Endodermal cell (in vitro differentiated cells): ENCODE data around the gene CHD5. TPM values are rescaled to one million over a fixed set of nuclear protein-coding genes. Genes with fewer than 3 reads are reported as not detected.

ENCODE experiments used
- DNase-seq: peaks from one replicate; pipeline ENCODE4 v3.0.0-alpha.2; 2017
- H3K27ac ChIP-seq: 2 replicates; pipeline ENCODE4 v1.5.1; 2013; ENCODE audit warnings: mild to moderate bottlenecking, low read depth, low read length, moderate library complexity
- H3K27me3 ChIP-seq: 2 replicates; pipeline ENCODE4 v1.6.1; 2013; ENCODE audit warnings: mild to moderate bottlenecking, low read length, moderate library complexity; ENCODE audit not compliant: insufficient read depth, control insufficient read depth, poor library complexity, severe bottlenecking
- H3K36me3 ChIP-seq: 2 replicates; pipeline ENCODE4 v1.7.0; 2013; ENCODE audit warnings: mild to moderate bottlenecking, low read length, moderate library complexity; ENCODE audit not compliant: control insufficient read depth, insufficient read depth
- H3K4me1 ChIP-seq: one replicate; pipeline ENCODE4 v1.7.0; 2013; ENCODE audit warnings: low read length; ENCODE audit not compliant: control insufficient read depth, insufficient read depth
- H3K4me3 ChIP-seq: 2 replicates; pipeline ENCODE4 v1.5.1; 2013; ENCODE audit warnings: mild to moderate bottlenecking, low read length, moderate library complexity
- H3K9ac ChIP-seq: 2 replicates; pipeline ENCODE4 v1.6.1; 2013; ENCODE audit warnings: mild to moderate bottlenecking, low read length, moderate library complexity; ENCODE audit not compliant: poor library complexity, severe bottlenecking; ENCODE audit errors: extremely low read depth
- H3K9me3 ChIP-seq: 2 replicates; pipeline ENCODE4 v1.6.1; 2013; ENCODE audit warnings: mild to moderate bottlenecking, low read length, moderate library complexity; ENCODE audit not compliant: control insufficient read depth
- H3K27ac Mint-ChIP-seq: 2 replicates; pipeline ENCODE4 v1.8.0; 2020; ENCODE audit warnings: mixed read lengths
- H3K27me3 Mint-ChIP-seq: 2 replicates; pipeline ENCODE4 v1.8.0; 2021; ENCODE audit warnings: mild to moderate bottlenecking, mixed read lengths; ENCODE audit not compliant: insufficient read depth
- H3K36me3 Mint-ChIP-seq: 2 replicates; pipeline ENCODE4 v1.8.0; 2020; ENCODE audit warnings: low read depth, mixed read lengths
- H3K4me1 Mint-ChIP-seq: 2 replicates; pipeline ENCODE4 v1.8.0; 2020; ENCODE audit warnings: mixed read lengths
- H3K4me3 Mint-ChIP-seq: 2 replicates; pipeline ENCODE4 v1.8.0; 2020; ENCODE audit warnings: mild to moderate bottlenecking, moderate library complexity, mixed read lengths
- H3K9me3 Mint-ChIP-seq: 2 replicates; pipeline ENCODE4 v1.8.0; 2020; ENCODE audit warnings: mild to moderate bottlenecking, mixed read lengths
- CTCF ChIP-seq: fragments of 200-600 bp; sonication (generic); conservative IDR thresholded peaks from 2 replicates; pipeline ENCODE4 v1.5.0; 2021; ENCODE audit warnings: antibody characterized with exemption, mild to moderate bottlenecking
- WGBS, 2 experiments: methylation state at CpG; one replicate each; pipeline versions ENCODE4 v1.1.5 to v1.1.7; 2013; ENCODE audit warnings: missing lambda C conversion rate in 2 of 2, mixed read lengths in 1 of 2; ENCODE audit not compliant: insufficient coverage in 1 of 2, insufficient read length in 1 of 2; 5-methylcytosine and 5-hydroxymethylcytosine counted together
- total RNA-seq, 2 donors: library from RNA; stranded (reverse); fragmentation: NEBNext Ultra II Directional in 1 of 2; extraction: Animal tissue kit (Norgen Biotek cat#: 25700) in 1 of 2; gene quantifications; 2 replicates in 1 of 2; 3 replicates in 1 of 2; pipeline ENCODE4 v1.2.1, GENCODE V29; 2021

Gene CHD5
- total RNA-seq, 2 donors from 2014 or later: 0.40 to 0.69 TPM

- no peak for TF ChIP-seq CTCF
- no peaks in the 10 kb centered on the region for H3K36me3 ChIP-seq
- no peaks in the 10 kb centered on the region for H3K9me3 ChIP-seq
- Mint-ChIP-seq H3K9me3 (no peaks in the 10 kb centered on the region), H3K4me3 (no peak overlapping the region), H3K27me3 (peaks cover 27% of the 10 kb centered on the region), H3K36me3 (no peaks in the 10 kb centered on the region), H3K4me1 (peaks cover 1% of the 10 kb centered on the region), H3K27ac (no peak overlapping the region)
- WGBS, 2 experiments: 88 to 100% methylated on average over 1 to 2 of the region's 2 CpGs
- H3K27ac ChIP-seq: no peak overlapping the region
- no peaks in the 10 kb centered on the region for H3K4me1 ChIP-seq
- H3K4me3 ChIP-seq: no peak overlapping the region
- H3K9ac ChIP-seq: no peak overlapping the region
- peaks cover 27% of the 10 kb centered on the region for H3K27me3 ChIP-seq
- DNase-seq: no peak
Measured at GRCh38 chr1:6145396-6145750, 34.7 kb downstream of the CHD5 start.

GRCh38 chr1:6144647-6145395 is 35.3 kb downstream of the CHD5 start:
- Histone ChIP-seq H3K4me1 (no peaks in the 10 kb centered on the region), H3K27ac (no peak overlapping the region), H3K9me3 (no peaks in the 10 kb centered on the region), H3K36me3 (no peaks in the 10 kb centered on the region), H3K4me3 (no peak overlapping the region), H3K9ac (no peak overlapping the region), H3K27me3 (peaks cover 27% of the 10 kb centered on the region)
- no peak overlapping the region for H3K27ac Mint-ChIP-seq
- TF ChIP-seq CTCF: no peak
- peak; percentile 63 for DNase-seq
- peaks cover 1% of the 10 kb centered on the region for H3K4me1 Mint-ChIP-seq
- no peaks in the 10 kb centered on the region for H3K9me3 Mint-ChIP-seq
- 69 to 81% methylated on average over 13 to 16 of the region's 16 CpGs for whole genome bisulfite sequencing, 2 experiments
- H3K27me3 Mint-ChIP-seq: peaks cover 27% of the 10 kb centered on the region
- H3K36me3 Mint-ChIP-seq: no peaks in the 10 kb centered on the region
- H3K4me3 Mint-ChIP-seq: no peak overlapping the region

- H3K4me3 Mint-ChIP-seq: no peak overlapping the region
- Histone ChIP-seq H3K9me3 (no peaks in the 10 kb centered on the region), H3K27me3 (peaks cover 20% of the 10 kb centered on the region), H3K27ac (no peak overlapping the region), H3K4me3 (no peak overlapping the region), H3K9ac (no peak overlapping the region), H3K36me3 (no peaks in the 10 kb centered on the region), H3K4me1 (no peaks in the 10 kb centered on the region)
- peaks cover 27% of the 10 kb centered on the region for H3K27me3 Mint-ChIP-seq
- WGBS, 2 experiments: 85 to 93% methylated on average over 4 to 7 of the region's 7 CpGs
- no peak overlapping the region for H3K27ac Mint-ChIP-seq
- TF ChIP-seq CTCF: no peak
- H3K36me3 Mint-ChIP-seq: no peaks in the 10 kb centered on the region
- DNase-seq: no peak
- peaks cover 1% of the 10 kb centered on the region for H3K4me1 Mint-ChIP-seq
- H3K9me3 Mint-ChIP-seq: no peaks in the 10 kb centered on the region
Measured at GRCh38 chr1:6144175-6144574, 35.9 kb downstream of the CHD5 start.
